Measurements from ENCODE around the gene COL20A1. TPM values are rescaled to one million over a fixed set of nuclear protein-coding genes. Genes with fewer than 3 reads are reported as not detected.
"Not testable (repeated sequence)": the region's sequence is repeated elsewhere in the genome, so short reads cannot be mapped to it uniquely, and the experiment has no call there.

The COL20A1 gene
- total RNA-seq, result not detected

GRCh38 chr20:63292904-63293303, at the start of gene COL20A1:
Gene COL20A1, plus strand, starts transcription at chr20:63293186. Its CDS starts 1,922 bp downstream, at chr20:63295108.
- no peak for DNase-seq

DNA sequence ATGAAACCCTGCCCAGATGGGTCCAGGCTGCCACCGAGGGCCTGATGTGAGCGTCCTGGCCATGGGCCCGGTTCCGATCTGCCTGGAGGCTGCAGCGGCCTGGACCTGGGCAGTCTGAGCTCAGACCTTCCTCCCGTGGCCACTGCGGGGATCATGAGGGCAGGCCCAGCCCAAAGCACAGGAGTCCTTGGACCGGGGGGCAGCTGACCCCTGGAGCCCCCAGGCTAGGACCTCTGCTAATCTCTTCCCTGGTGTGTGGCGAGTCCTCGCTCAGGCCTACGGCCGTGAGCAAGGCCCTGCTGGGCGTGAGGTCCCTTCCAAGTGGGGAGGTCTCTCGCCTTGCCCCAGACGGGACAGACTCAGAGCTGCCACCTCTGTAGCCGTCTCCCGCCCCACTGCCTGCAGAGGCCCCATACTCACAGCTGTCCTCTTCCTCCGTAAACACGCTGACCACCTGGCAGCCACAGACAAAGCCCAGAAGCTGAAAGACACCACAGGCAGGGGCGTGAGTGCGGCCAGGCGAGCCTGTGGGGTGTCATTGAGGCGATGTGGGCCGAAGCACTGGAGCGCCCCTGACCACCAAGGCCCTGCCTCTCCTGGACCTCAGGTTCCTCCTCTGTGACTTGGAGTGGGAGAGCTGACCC, 49.3 kb upstream of the COL20A1 start:
- DNase-seq, result no peak

GRCh38 chr20:63244468-63244867, 48.5 kb upstream of the COL20A1 start:
- no peak for DNase-seq

DNA sequence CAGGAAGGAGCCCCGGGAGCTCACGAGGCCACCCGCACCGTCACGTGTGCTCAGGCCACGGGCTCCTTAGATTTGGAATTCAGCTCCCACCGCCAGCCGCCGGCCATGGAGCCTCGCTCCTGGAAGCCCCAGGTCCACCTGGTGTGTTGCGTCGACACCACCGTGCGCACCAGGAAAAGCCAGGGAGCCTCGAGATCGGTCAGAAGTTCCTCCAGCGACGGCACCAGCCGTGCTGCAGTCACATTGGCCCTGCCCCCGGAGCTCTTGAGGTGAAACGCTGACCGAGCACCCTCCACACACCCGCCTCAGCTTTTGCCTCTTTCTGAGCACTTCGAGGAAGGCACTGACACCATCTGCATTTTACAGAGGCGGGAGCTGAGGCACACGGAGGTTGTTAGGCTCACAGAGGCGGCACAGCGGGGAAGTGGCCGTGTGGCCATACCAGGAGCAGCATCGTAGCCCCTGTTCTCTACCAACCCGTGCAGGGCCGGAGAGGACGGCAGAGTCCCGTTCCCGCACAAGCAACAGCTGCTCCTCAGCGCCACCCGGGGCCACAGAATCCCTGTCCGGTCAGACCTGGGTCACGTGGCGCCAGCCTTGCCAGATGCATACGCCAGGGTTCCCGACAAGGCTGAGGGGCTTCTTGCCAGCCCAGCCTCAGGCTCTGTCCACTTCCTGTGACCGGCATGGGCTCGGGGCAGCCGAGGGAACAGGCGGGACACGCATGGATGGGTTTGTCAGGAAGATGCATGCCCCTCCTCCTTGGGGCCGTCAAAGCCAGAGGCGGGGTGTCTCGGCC, 46.3 kb upstream of the COL20A1 start:
- DNase-seq, result no peak

GRCh38 chr20:63247671-63248228, 45.2 kb upstream of the COL20A1 start:
- no peak for DNase-seq

GRCh38 chr20:63248835-63249591, 44.0 kb upstream of the COL20A1 start:
- no peak for DNase-seq

GRCh38 chr20:63249891-63250290, 43.1 kb upstream of the COL20A1 start:
- DNase-seq, result no peak

DNA sequence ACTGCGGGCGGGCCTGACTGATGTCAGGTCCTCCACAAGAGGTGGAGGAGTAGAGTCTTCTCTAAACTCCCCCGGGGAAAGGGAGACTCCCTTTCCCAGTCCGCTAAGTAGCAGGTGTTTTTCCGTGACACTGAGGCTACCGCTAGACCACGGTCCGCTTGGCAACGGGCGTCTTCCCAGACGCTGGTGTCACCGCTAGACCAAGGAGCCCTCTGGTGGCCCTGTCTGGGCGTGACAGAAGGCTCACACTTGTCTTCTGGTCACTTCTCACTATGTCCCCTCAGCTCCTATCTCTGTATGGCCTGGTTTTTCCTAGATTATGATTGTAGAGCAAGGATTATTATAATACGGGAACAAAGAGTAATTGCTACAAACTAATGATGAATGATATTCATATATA, 41.6 kb upstream of the COL20A1 start:
- not testable (repeated sequence) for DNase-seq

GRCh38 chr20:63252284-63252711, 40.7 kb upstream of the COL20A1 start:
- DNase-seq, result no peak

DNA sequence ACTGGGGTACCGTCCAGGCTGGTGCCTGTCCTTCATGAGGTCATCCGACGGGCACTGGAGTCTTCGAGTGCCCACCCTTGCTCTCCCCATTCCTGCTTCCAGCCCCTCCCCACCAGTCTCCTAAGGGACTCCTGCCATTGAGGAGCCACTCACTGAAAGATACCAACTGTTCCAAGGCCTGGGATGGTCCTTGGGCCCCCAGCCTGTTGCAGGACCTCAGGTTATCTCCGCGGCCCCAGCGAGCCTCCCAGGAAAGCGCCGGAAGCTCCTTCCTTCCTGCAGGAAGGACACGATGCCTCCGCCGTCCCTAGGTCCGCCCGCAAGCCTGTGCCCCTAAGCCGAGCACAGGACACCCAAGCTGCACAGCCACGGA, 39.9 kb upstream of the COL20A1 start:
- DNase-seq, result no peak

GRCh38 chr20:63253438-63254231, 39.4 kb upstream of the COL20A1 start:
- no peak for DNase-seq

DNA sequence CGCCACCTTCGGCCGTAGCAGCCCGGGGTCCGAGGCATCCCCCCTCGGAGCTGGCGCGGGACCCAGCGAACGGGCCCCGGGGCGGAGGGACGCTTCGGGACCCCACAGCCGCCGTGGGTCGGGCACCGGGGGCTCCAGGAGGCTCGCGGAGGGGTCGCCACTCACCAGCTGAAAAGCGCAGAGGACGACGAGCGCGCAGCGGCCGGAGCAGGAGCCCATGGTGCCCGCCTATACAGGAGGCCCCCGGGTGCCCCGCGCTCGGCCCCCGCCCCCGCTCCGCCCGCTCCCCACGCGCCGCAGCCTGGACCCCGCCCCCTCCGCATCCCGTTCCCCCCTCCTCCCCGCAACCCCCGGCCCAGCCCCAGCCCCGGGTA, 38.8 kb upstream of the COL20A1 start, which contains the start of gene NKAIN4:
Gene NKAIN4, minus strand, starts transcription at position 232 of the 374 bp plus-strand sequence. Its CDS starts 13 bp downstream, at position 219.
- no peak for DNase-seq

DNA sequence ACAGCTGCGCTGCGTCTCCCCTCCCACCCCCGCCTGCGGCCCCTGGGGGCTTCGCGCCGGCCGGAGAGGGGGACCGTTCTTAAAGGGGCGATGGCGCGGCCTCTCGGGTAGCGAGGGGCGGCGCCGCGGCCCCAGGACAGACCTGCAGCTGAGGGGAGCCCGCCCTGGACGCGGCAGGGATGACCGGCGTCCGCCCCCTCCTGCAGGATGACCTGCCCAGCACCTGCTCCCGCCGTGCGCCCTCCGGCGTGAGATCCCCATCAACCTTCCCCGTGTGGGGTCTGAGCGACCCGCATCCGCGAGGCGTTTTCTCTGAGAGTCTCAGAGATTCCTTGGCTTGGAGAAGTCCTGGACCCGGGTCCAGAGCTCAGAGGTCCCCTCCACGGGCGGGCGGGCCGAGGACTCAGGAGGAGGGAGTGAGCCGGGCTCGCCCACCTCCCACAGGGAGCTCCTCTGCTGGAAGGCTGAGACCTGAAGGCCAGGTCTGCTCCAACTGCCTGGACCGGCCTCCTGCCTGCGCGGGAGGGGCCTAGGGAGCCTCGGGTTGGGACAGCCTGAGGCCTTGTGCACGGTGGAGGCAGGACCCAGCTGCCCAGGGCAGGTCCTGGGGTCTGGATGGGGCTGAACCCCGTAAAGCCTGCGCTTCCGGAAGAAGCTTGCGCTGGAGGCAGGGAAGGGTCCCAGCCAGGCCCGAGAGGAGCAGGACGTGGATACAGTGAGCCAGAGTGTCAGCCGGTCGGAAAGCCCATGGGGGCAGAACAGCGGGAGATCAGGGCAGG, 38.2 kb upstream of the COL20A1 start:
- DNase-seq, result no peak

GRCh38 chr20:63255931-63256704, 36.9 kb upstream of the COL20A1 start:
- DNase-seq, result no peak

DNA sequence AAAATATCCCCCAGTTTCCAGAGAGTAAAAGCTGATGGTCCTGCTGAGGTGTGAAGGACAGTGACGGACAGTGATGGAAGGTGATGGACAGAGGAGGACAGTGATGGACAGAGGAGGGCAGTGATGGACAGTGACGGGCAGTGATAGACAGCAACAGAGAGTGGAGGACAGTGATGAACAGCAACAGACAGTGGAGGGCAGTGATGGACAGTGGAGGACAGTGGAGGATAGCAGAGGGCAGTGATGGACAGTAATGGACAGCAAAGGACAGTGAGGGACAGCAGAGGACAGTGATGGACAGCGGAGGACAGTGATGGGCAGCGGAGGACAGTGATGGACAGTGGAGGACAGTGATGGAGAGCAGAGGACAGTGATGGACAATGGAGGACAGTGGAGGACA, 36.0 kb upstream of the COL20A1 start:
- no peak for DNase-seq

DNA sequence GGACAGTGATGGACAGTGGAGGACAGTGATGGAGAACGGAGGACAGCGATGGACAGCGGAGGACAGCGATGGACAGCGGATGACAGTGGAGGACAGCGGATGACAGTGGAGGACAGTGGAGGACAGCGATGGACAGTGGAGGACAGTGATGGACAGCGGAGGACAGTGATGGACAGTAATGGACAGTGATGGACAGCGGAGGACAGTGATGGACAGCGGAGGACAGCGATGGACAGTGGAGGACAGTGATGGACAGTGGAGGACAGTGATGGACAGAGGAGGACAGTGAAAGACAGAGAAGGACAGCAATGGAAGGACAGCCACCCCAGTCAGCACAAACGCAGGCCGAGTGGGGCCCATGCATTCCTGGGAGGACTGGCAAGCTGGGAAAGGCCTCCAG, 35.4 kb upstream of the COL20A1 start:
- DNase-seq, result no peak

DNA sequence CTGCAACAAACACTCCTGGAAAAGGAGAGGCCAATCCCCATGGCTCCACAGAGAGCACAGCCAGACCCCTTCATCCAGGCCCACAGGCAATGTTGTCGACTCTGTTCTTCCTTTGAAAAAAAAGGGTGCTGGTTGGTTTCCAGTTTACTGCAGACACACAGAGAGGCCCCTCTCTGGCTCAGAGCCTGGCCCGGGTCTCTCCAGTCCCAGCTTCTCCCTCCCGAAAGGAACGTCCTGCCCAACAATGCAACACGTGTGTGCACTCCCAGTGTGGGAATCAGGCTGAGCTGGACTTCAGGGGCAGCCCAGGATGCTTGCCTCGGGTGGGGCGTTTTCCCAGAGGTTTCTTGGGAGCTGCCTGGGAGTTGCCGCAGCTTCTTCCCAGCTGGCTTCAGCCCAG, 34.2 kb upstream of the COL20A1 start:
- no peak for DNase-seq

DNA sequence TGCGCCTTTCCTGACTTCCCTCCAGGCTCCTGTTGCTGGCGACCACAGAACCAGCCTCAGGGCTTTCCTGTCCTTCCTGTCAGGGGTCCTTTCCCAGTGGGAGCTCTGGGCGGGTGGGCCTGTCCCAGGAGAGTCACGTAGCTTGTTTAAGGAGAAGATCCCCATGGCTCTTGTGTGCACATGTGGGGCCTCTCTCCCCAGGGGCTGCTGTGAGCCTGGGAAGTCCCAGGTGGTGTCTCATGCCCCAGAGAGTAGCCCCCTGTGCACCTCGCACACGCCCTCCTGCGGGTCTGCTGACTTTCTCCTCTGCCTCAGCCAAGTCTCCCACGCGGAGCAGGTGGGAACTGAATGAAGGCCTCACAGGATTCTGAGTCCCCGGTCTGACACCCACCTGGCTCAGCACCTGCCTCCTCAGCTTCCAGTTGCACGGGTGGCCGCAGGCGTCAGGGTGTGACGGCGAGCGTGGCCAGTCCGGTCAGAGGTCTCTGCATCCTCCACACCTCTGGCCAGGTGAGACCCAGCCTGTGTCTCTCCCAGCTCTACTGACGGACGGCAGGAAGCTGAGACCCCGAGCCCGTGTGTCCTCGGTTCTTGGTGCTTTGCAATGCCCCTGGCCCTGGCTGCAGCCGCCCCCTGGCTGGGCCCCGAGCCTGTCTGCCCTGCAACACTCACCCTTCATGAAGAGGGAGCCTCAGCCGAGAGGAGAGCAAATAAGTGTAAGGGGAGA, 33.1 kb upstream of the COL20A1 start:
- DNase-seq, result no peak

DNA sequence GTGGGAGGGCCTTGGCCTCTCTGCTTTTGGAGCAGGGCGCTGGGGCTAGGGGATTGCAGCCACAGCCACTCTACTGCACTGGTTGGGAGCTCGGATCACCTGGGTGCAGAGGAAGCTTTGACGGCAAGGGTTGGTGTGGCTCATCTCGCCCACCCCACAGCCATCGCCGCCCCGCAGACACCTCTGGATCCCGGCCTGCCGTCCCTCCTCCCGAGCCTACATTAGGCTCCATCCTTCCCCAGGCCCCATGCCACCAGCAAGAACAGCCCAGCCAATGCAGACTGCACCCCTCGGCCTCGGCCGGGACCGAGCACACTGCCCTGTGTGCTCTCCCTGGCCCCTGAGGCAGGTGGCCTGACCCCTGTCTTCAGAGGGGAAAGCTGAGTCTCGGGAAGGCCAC, 32.5 kb upstream of the COL20A1 start:
- DNase-seq, result no peak
